Fibroblast of lung (primary cell): ENCODE measurements around the gene ADAMTSL1. TPM values are rescaled to one million over a fixed set of nuclear protein-coding genes. Genes with fewer than 3 reads are reported as not detected.

Source experiments
- DNase-seq, 2 donors: peaks; one replicate each; pipeline versions ENCODE4 v3.0.0 to v3.0.0-alpha.2; 2010; ENCODE audit warnings: low read depth in 2 of 2
- H2AFZ ChIP-seq: 2 replicates; pipeline ENCODE4 v1.5.1; 2012; ENCODE audit warnings: low read length, control low read depth, inconsistent platforms
- H3K27ac ChIP-seq: 2 replicates; pipeline ENCODE4 v1.5.1; 2011; ENCODE audit warnings: low read length, control low read depth; ENCODE audit not compliant: insufficient read depth
- H3K27me3 ChIP-seq: 2 replicates; pipeline ENCODE4 v1.5.1; 2011; ENCODE audit warnings: mild to moderate bottlenecking, low read length; ENCODE audit not compliant: control insufficient read depth, insufficient read depth
- H3K36me3 ChIP-seq: 2 replicates; pipeline ENCODE4 v1.5.1; 2011; ENCODE audit warnings: low read length; ENCODE audit not compliant: control insufficient read depth, insufficient read depth
- H3K4me1 ChIP-seq: 2 replicates; pipeline ENCODE4 v1.5.1; 2011; ENCODE audit warnings: low read length; ENCODE audit not compliant: control insufficient read depth, insufficient read depth; ENCODE audit errors: extremely low read depth
- H3K4me2 ChIP-seq: 2 replicates; pipeline ENCODE4 v1.5.1; 2011; ENCODE audit warnings: low read length, control low read depth; ENCODE audit not compliant: insufficient read depth; ENCODE audit errors: extremely low read depth
- H3K4me3 ChIP-seq, 4 experiments: fragments of 200-600 bp in 1 of 4; sonication (generic) in 1 of 4; replicated peaks in 1 of 4; 2 replicates each; pipeline ENCODE4 v1.5.1; 2011 to 2016; ENCODE audit warnings: low read length in 4 of 4, low read depth in 3 of 4, mild to moderate bottlenecking in 3 of 4, control low read depth in 2 of 4, inconsistent platforms in 1 of 4, mixed read lengths in 1 of 4; ENCODE audit not compliant: insufficient read depth in 1 of 4; ENCODE audit errors: control extremely low read depth in 1 of 4
- H3K79me2 ChIP-seq: 2 replicates; pipeline ENCODE4 v1.5.1; 2012; ENCODE audit warnings: mild to moderate bottlenecking, low read length, inconsistent platforms; ENCODE audit not compliant: control insufficient read depth, insufficient read depth
- H3K9ac ChIP-seq: 2 replicates; pipeline ENCODE4 v1.5.1; 2011; ENCODE audit warnings: mild to moderate bottlenecking, low read length, control low read depth; ENCODE audit not compliant: insufficient read depth
- H3K9me3 ChIP-seq: 2 replicates; pipeline ENCODE4 v1.5.1; 2012; ENCODE audit warnings: low read depth, low read length; ENCODE audit not compliant: control insufficient read depth, insufficient read depth
- H4K20me1 ChIP-seq: 2 replicates; pipeline ENCODE4 v1.5.1; 2011; ENCODE audit warnings: low read length; ENCODE audit not compliant: control insufficient read depth, insufficient read depth; ENCODE audit errors: extremely low read depth
- CTCF ChIP-seq, 2 donors: IDR thresholded peaks in 1 of 2; conservative IDR thresholded peaks in 1 of 2; 1 replicate in 1 of 2; 2 replicates in 1 of 2; pipeline ENCODE4 v1.5.1; 2011 to 2012; ENCODE audit warnings: low read length in 2 of 2, control low read depth in 1 of 2, inconsistent platforms in 1 of 2, low read depth in 1 of 2, mild to moderate bottlenecking in 1 of 2
- EZH2 ChIP-seq: IDR thresholded peaks from 2 replicates; pipeline ENCODE4 v1.5.1; 2012; ENCODE audit warnings: low read length, control low read depth, mild to moderate bottlenecking; ENCODE audit errors: missing control alignments
- polyA plus RNA-seq, 2 donors: library from polyadenylated mRNA; depleted of rRNA in 1 of 2; stranded (reverse) in 1 of 2; unstranded in 1 of 2; fragments of >200 nt; gene quantifications; 2 replicates each; pipeline ENCODE4 v1.2.1, GENCODE V29; 2011 to 2012; ENCODE audit warnings: missing spikeins in 1 of 2
- total RNA-seq: library from RNA; depleted of rRNA; stranded (reverse); fragments of >200 nt; gene quantifications from 2 replicates; pipeline ENCODE4 v1.2.1, GENCODE V29; 2014

ADAMTSL1 gene
- total and polyA plus RNA-seq, 2 donors (not counting 1 experiment from before 2014, with no cell fraction given), result 19.3 to 27.9 TPM

- H4K20me1 ChIP-seq, result no peaks in the 10 kb centered on the region
- no peak overlapping the region for H3K4me3 ChIP-seq
- H3K27ac ChIP-seq, result no peak overlapping the region
- no peaks in the 10 kb centered on the region for H3K36me3 ChIP-seq
- no peaks in the 10 kb centered on the region for H3K4me1 ChIP-seq
- no peak overlapping the region for H2AFZ ChIP-seq
- no peak for DNase-seq
- no peak overlapping the region for H3K9ac ChIP-seq
- H3K4me2 ChIP-seq, result no peak overlapping the region
- no peaks in the 10 kb centered on the region for H3K79me2 ChIP-seq
- TF ChIP-seq EZH2 (no peak), CTCF (conservative IDR thresholded peaks at IDR 0.05 in 1 of 2, IDR thresholded peaks at IDR 0.05 in 1 of 2; ENCODE audit: low read depth in 1 of 2, low read length in 2 of 2) (no peak)
- no peaks in the 10 kb centered on the region for H3K9me3 ChIP-seq
- no peaks in the 10 kb centered on the region for H3K27me3 ChIP-seq
Measured at GRCh38 chr9:18896004-18896403, 422.1 kb downstream of the ADAMTSL1 start.

GRCh38 chr9:18896531-18897179, 422.7 kb downstream of the ADAMTSL1 start:
- no peak for TF ChIP-seq CTCF (conservative IDR thresholded peaks at IDR 0.05 in 1 of 2, IDR thresholded peaks at IDR 0.05 in 1 of 2; ENCODE audit: low read depth in 1 of 2, low read length in 2 of 2)
- TF ChIP-seq EZH2, result no peak
- Histone ChIP-seq H3K4me1 (no peaks in the 10 kb centered on the region), H3K36me3 (no peaks in the 10 kb centered on the region), H2AFZ (no peak overlapping the region), H3K27me3 (no peaks in the 10 kb centered on the region), H3K4me3 (no peak overlapping the region), H3K27ac (no peak overlapping the region), H3K4me2 (no peak overlapping the region), H3K9ac (no peak overlapping the region), H3K79me2 (no peaks in the 10 kb centered on the region), H3K9me3 (no peaks in the 10 kb centered on the region), H4K20me1 (no peaks in the 10 kb centered on the region)
- DNase-seq, result peak in 1 of 2 donors; percentile 31

DNA sequence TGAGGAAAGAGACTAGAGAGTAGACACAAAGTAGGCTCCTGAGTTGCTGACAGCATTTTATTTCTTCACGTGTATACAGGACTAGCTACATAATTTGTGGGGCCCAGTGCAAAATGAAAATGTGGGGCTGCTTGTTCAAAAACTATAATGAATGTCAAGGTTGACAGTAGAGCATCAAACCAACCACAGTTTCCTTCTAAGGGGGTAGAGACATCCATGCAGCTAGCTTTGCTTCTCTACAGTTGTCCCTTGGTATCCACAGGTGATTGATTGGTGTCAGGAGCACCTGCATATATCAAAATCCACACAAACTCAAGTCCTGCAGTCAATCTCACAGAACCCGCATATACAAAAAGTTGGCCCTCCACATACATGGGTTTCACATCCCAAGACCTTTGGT, 429.5 kb downstream of the ADAMTSL1 start:
- Histone ChIP-seq H3K27ac (no peak overlapping the region), H3K79me2 (no peaks in the 10 kb centered on the region), H3K4me3 (no peak overlapping the region), H3K4me2 (no peak overlapping the region), H4K20me1 (no peaks in the 10 kb centered on the region), H2AFZ (no peak overlapping the region), H3K27me3 (no peaks in the 10 kb centered on the region), H3K9me3 (no peaks in the 10 kb centered on the region), H3K9ac (no peak overlapping the region), H3K4me1 (peaks cover 13% of the 10 kb centered on the region), H3K36me3 (peaks cover 3% of the 10 kb centered on the region)
- no peak for DNase-seq
- TF ChIP-seq EZH2, result no peak
- TF ChIP-seq CTCF (conservative IDR thresholded peaks at IDR 0.05 in 1 of 2, IDR thresholded peaks at IDR 0.05 in 1 of 2; ENCODE audit: low read depth in 1 of 2, low read length in 2 of 2), result no peak
